C1 segment of cervical spinal cord (tissue), 14 donors: ENCODE data around the gene AMIGO3.
A peak's percentile ranks its signal among the peaks of the same experiment; 100 is the strongest.
"Not testable (repeated sequence)": the region's sequence is repeated elsewhere in the genome, so short reads cannot be mapped to it uniquely, and the experiment has no call there.

Experiments
- DNase-seq, 14 donors: peaks; one replicate each; lab custom pipeline; 2025; lab: John Stamatoyannopoulos, UW

Gene AMIGO3

GRCh38 chr3:49719214-49719884 is at the start of gene AMIGO3:
Gene AMIGO3 (minus strand): TSS chr3:49719684. CDS start chr3:49719465, 219 bp downstream.
- peak; percentile 47 to 94 (median 86) for DNase-seq

DNA sequence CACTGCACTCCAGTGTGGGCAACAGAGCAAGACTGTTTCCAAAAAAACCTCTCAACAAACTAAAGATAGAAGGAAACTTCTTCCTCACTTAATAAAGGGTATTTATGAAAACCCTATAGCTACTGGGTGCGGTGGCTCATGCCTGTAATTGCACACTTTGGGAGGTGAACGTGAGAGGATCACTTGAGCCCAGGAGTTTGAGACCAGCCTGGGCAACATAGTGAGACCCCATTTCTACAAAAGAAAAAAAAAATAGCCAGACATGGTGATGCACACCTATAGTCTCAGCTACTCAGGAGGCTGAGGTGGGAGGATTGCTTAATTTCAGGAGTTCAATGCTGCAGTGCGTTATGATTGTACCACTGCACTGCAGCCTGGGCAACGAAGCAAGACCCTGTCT is 44.5 kb upstream of the AMIGO3 start:
- DNase-seq = no peak

GRCh38 chr3:49761661-49762060 is 42.2 kb upstream of the AMIGO3 start:
- DNase-seq = no peak

DNA sequence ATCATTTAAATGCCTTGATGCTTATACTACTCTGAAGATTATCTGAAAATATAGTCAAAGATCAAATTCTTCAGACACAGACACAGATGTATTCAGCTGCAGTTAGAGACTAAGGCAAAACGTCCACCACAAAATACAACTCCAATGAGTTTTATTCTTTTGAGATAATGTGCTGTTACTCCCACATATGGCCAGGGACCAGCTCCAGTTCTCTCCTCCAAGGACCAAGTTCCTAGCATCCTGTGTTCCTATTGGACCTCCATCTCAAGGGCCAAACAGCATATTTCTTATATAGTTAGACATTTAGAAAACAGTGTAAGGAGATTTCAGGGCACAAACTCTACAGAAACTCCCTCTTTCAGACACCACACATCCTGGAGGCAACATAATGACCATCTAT is 39.7 kb upstream of the AMIGO3 start:
- DNase-seq = no peak

DNA sequence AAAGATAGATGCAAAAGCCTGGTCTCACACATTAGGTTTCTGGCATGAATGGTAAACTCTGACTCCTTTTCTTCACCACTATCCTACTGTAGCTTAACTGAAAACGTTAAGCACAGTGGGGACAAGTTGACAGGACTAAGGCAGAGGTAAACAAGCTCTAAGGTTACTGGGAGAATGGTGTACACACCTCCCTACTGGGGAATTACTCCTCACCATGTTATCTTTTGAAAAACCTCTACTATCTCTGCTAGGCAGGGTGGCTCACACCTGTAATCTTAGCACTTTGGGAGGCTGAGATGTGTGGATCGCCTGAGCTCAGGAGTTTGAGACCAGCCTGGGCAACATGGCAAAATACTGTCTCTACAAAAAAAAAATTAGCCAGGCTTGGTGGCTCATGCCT is 37.7 kb upstream of the AMIGO3 start:
- no peak for DNase-seq

DNA sequence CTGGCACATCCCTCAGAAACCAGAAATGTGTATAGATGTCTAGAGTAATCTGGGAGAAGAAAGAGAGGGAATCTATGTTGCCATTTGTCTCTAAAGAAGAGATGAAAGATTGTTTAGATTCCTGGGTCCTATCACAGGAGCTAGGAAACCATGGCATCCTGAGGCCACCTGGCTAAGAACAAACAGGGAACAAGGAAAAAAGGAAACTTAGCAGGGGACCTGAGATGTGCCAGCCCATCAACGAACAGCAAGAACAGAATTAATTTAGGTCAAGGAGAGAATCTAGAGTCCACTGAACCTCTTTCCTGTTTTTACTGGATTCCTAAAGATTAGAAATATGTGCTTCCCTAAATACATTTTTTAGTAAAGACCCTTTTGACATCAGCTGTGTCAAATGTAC is 36.6 kb upstream of the AMIGO3 start:
- DNase-seq = peak in 1 of 14 donors; percentile 54

GRCh38 chr3:49754536-49754935 is 35.1 kb upstream of the AMIGO3 start:
- no peak for DNase-seq

DNA sequence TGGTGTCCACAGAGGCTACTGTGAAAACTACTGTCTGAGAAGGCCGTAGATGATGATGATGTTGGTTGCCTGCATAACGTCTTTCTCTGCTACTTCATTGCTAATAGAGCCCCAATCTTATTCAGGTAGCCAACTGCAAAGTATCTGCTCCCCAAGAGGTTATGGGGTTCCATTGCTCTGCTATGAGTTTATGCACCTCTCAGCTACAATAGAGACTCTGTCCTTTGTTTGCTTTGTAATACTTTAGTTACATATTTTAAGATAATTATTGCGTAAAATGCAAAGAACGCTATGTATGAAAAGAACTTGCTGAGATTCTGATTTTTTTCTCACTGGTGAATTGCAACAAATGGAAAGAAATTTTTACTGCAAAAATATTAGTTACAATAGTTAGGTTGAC is 32.0 kb upstream of the AMIGO3 start:
- no peak for DNase-seq

DNA sequence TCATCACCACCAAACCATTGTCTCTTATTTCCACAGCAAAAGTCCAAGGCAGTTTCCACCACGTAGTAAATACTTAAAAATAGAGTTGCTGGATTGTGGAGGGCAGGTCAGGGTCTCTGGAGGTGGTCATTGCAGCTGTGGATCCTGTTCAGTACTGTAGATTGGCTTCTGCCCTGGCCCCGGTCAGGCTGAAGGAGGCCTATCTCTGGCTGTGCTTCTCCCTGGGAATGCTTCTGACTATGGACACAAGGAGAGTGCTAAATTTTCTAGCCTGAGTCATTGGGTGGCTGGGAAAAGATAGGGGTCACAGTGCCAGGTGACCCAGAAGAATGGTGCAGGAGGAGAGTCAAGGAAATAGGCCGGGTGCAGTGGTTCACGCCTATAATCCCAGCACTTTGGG is 30.6 kb upstream of the AMIGO3 start:
- DNase-seq = no peak

- DNase-seq = not testable (repeated sequence)
These were observed 29.4 kb upstream of the AMIGO3 start for GRCh38 chr3:49748874-49749273.

DNA sequence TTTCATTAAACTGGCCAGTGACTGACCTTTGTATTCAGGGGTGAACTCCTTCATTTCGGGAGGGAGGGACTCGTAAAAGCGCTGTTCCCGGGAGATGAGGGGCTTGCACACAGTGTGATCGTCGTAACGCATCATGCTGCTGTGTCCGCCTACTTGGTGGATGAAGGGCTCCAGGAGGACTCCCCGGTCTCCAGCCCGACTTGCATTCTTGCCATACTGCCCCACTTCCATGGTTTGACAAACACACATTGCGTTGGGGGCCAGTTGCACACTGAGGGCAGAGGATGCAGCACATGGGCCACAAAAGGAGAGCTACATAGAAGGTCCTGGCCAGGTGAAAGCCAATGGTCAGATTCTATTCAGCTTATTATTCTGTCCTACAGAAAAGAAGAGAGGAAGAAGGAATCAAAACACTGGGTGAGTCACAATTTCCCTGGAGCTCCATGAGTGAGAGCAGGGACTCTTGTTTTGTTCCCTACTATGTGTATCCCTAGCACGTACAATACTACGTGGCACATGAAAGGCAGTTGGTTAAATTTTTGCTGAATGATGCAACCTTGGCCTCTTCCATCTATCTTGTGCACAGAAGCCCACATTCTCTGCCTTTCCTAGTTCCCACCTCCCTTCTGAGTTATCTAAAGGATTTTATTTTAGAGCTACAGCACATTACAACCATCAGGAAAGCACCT is 28.5 kb upstream of the AMIGO3 start:
- DNase-seq = no peak

- DNase-seq = no peak
These were observed 26.5 kb upstream of the AMIGO3 start for GRCh38 chr3:49745986-49746385.

GRCh38 chr3:49740427-49740826 is 20.9 kb upstream of the AMIGO3 start:
- no peak for DNase-seq

- DNase-seq = no peak
These were observed 18.7 kb upstream of the AMIGO3 start for GRCh38 chr3:49738067-49738713.

- DNase-seq = no peak
These were observed 15.3 kb upstream of the AMIGO3 start for GRCh38 chr3:49734752-49735151.

DNA sequence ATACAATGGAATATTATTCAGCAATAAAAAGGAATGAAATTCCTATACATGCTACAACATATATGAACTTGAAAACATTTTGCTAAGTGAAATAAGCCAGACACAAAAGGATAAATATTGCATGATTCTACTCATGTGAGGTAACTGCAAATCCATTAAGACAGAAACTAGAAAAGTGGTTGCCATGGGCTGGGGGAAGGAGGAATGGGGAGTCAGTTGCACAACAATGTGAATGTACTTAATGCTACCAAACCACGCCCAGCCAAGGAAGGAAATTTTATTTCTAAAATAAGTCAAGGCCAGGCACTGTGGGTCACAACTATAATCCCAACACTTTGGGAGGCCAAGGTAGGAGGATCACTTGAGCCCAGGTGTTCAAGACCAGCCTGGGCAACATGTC is 14.1 kb upstream of the AMIGO3 start:
- no peak for DNase-seq

GRCh38 chr3:49732597-49732996 is 13.1 kb upstream of the AMIGO3 start:
- DNase-seq = no peak

DNA sequence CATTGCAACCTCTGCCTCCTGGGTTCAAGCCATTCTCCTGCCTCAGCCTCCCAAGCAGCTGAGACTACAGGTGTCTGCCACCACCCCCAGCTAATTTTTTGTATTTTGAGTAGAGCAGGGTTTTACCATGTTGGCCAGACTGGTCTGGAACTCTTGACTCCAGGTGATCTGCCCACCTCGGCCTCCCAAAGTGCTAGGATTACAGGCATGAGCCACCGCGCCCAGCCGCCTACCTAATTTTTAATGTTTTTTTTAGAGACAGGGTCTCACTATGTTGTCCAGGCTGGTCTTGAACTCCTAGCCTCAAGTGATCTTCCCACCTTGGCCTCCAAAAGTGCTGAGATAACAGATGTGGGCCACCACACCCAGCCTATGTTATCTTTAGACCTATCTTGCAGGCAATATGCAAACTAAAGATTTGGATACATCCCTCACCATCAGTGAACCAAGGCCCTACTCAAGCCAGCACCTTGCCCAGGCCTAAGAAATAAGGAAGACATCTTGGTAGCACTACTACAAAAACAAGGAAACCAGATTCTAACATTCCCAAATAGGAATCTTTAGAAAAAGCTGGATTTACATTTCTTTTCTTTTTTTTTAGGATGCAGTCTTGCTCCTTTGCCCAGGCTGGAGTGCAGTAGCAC is 10.6 kb upstream of the AMIGO3 start:
- no peak for DNase-seq

GRCh38 chr3:49727924-49728361 is 8.5 kb upstream of the AMIGO3 start:
- DNase-seq = no peak

DNA sequence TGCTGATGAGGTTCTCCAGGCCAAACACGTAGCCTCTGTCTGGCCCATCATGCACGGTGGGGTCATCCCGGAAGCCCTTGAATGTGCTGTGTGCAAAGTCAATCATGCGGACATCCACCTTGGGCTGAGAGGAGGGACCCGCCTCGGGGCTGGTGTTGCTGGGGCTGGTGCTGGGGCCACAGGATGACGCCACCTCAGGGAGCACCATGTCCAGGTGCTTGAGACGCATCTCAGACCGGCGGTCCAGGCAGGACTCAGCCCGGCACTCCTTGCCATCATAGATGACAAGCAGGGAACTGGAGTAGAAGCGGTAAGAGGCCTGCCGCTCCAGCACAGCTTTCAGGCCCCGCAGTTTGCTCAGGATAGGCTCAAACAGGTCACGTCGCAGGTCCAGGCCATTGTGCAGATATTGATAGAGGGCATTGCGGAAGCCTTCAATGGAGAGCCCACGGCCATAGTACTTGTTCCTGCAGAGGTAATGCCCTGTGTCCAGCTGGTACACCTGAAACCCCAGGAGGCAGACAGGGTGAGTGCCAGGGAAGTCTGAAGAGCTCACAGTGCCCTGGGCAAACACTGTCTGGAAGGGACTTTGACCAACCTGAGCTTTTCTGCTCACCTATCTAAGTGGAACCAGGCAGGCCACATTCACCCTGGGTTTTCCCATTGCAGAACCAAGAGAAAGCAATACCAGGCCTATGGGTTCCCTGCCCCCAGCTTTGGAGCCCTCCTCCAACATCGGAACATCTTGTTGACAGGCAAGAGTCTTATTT is 7.9 kb upstream of the AMIGO3 start:
- no peak for DNase-seq

- no peak for DNase-seq
These were observed 6.6 kb upstream of the AMIGO3 start for GRCh38 chr3:49725906-49726681.
